Testis (tissue), 2 donors: ENCODE measurements around the gene SCN9A.

Source experiments
- POLR2A ChIP-seq: fragments of 450-650 bp; IDR thresholded peaks from one replicate; pipeline ENCODE4 v1.6.1; 2017; ENCODE audit warnings: antibody characterized with exemption, mild to moderate bottlenecking, moderate library complexity
- TF ChIP-seq, protein P1 (sequence below), 3 experiments: fragments of 450-650 bp in 2 of 3; fragments of 200-600 bp in 1 of 3; sonication (generic) in 1 of 3; IDR thresholded peaks; one replicate each; pipeline ENCODE4 v1.5.1; 2016 to 2019; ENCODE audit warnings: antibody characterized with exemption in 3 of 3, mild to moderate bottlenecking in 2 of 3, moderate library complexity in 1 of 3

DNA sequence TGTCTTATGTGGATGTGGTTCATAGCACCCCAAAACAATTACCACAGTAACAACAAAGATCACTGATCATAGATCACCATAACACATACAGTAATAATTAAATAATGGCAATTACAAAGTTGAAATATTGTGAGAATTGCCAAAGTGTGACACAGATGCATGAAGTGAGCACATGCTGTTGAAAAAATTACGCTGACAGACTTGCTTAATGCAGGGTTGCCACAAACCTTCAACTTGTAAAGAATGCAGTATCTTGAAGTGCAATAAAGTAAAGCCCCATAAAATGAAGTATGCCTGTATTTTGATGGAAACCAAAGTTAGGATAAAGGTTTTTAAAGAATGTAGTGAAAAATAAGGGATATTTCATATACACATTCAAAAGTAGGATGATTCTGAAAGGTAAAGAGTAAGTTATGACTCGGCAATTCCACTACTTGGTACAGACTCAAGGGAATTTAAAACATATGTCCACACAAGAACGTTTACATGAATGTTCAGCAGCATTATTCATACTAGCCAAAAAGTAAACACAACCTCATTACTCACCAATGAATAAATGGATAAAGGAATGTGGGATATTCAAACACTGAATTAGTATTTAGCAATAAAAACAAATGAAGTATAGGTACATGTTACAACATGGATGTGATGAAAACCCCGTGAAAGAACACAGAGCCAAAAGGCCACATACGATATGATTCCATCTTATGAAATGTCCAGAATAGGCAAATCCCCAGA lies 61.6 kb downstream of the SCN9A start:
- TF ChIP-seq, protein P1, sequence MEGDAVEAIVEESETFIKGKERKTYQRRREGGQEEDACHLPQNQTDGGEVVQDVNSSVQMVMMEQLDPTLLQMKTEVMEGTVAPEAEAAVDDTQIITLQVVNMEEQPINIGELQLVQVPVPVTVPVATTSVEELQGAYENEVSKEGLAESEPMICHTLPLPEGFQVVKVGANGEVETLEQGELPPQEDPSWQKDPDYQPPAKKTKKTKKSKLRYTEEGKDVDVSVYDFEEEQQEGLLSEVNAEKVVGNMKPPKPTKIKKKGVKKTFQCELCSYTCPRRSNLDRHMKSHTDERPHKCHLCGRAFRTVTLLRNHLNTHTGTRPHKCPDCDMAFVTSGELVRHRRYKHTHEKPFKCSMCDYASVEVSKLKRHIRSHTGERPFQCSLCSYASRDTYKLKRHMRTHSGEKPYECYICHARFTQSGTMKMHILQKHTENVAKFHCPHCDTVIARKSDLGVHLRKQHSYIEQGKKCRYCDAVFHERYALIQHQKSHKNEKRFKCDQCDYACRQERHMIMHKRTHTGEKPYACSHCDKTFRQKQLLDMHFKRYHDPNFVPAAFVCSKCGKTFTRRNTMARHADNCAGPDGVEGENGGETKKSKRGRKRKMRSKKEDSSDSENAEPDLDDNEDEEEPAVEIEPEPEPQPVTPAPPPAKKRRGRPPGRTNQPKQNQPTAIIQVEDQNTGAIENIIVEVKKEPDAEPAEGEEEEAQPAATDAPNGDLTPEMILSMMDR (IDR thresholded peaks at IDR 0.05), result no peak
- no peak for TF ChIP-seq POLR2A
